GM12878 (cell line): ENCODE results near the gene SNAI3. TPM values are rescaled to one million over a fixed set of nuclear protein-coding genes. Genes with fewer than 3 reads are reported as not detected.

Experiments
- ATAC-seq: fragments of 200-7000 bp; cut with Tn5 transposase; 3 replicates; pipeline ENCODE4 v1.9.1; 2020; ENCODE audit warnings: mild to moderate bottlenecking, moderate library complexity
- BruUV-seq: library from RNA; stranded (reverse); fragments of 400-500 nt; replicated peaks from 2 replicates; lab custom pipeline; 2021; lab: Mats Ljungman, UMichigan
- CTCF ChIA-PET: fragments of 300-600 bp; sonication (Branson Sonifier 250); formaldehyde crosslinking; extraction: SDS; loops from one replicate; lab custom pipeline; 2021; ENCODE audit warnings: inconsistent platforms; lab: Yijun Ruan, JAX
- POLR2A ChIA-PET: fragments of 350-600 bp; formaldehyde crosslinking; extraction: SDS; loops from one replicate; lab custom pipeline; 2021; ENCODE audit warnings: inconsistent platforms; lab: Charles Lee
- RAD21 ChIA-PET: fragments of 300-600 bp; sonication (Branson Sonifier 250); formaldehyde crosslinking; loops from one replicate; lab custom pipeline; 2023; ENCODE audit warnings: antibody characterized with exemption; ENCODE audit not compliant: unreplicated experiment; lab: Charles Lee
- SMC1A ChIA-PET: fragments of 300-600 bp; sonication (Branson Sonifier 250); formaldehyde crosslinking; loops from one replicate; lab custom pipeline; 2023; ENCODE audit not compliant: unreplicated experiment, uncharacterized antibody; lab: Charles Lee
- DNase-seq: peaks from one replicate; pipeline ENCODE4 v3.0.0-alpha.2; 2011; ENCODE audit warnings: low read depth, low spot score
- FAIRE-seq: peaks from 3 replicates; lab custom pipeline; 2011; peaks lifted over from hg19 to GRCh38; lab: Jason Lieb, UNC
- H2AFZ ChIP-seq: 2 replicates; pipeline ENCODE4 v1.6.0; 2011; ENCODE audit warnings: low read depth, low read length, control low read depth; ENCODE audit not compliant: control insufficient read depth
- H3K27ac ChIP-seq: 2 replicates; pipeline ENCODE4 v1.5.1; 2011; ENCODE audit warnings: control low read depth; ENCODE audit not compliant: control insufficient read depth, insufficient read depth
- H3K27me3 ChIP-seq, 2 experiments: replicated peaks in 1 of 2; 2 replicates each; pipeline versions ENCODE4 v1.6.0 to v1.6.1; 2011; ENCODE audit warnings: low read length in 1 of 2; ENCODE audit not compliant: control insufficient read depth in 2 of 2, insufficient read depth in 2 of 2
- H3K36me3 ChIP-seq, 2 experiments: 2 replicates each; pipeline ENCODE4 v1.5.1; 2011; ENCODE audit warnings: low read length in 1 of 2; ENCODE audit not compliant: control insufficient read depth in 2 of 2, insufficient read depth in 2 of 2
- H3K4me1 ChIP-seq: 2 replicates; pipeline ENCODE4 v1.6.1; 2011; ENCODE audit warnings: mild to moderate bottlenecking, low read length, moderate library complexity, mixed read lengths; ENCODE audit not compliant: control insufficient read depth, insufficient read depth
- H3K4me2 ChIP-seq: 2 replicates; pipeline ENCODE4 v1.6.0; 2011; ENCODE audit warnings: control low read depth; ENCODE audit not compliant: control insufficient read depth, insufficient read depth
- H3K4me3 ChIP-seq: fragments of 200-600 bp; sonication (generic); 2 replicates; pipeline ENCODE4 v1.5.1; 2016
- H3K79me2 ChIP-seq: 2 replicates; pipeline ENCODE4 v1.6.0; 2011; ENCODE audit warnings: low read length; ENCODE audit not compliant: control insufficient read depth, insufficient read depth
- H3K9ac ChIP-seq: 2 replicates; pipeline ENCODE4 v1.8.0; 2011; ENCODE audit warnings: low read length, control low read depth, mixed read lengths; ENCODE audit not compliant: control insufficient read depth, insufficient read depth
- H3K9me3 ChIP-seq: replicated peaks from 3 replicates; pipeline ENCODE4 v1.5.1; 2011; ENCODE audit warnings: mild to moderate bottlenecking, low read length; ENCODE audit not compliant: control insufficient read depth, insufficient read depth
- H4K20me1 ChIP-seq: 2 replicates; pipeline ENCODE4 v1.6.0; 2011; ENCODE audit not compliant: control insufficient read depth, insufficient read depth
- BRCA1 ChIP-seq: IDR thresholded peaks from 2 replicates; pipeline ENCODE4 v1.6.1; 2011; ENCODE audit warnings: low read depth, low read length, improper control_type of control experiment
- CHD4 ChIP-seq: fragments of 200-600 bp; sonication (generic); IDR thresholded peaks from 2 replicates; pipeline ENCODE4 v1.6.1; 2016; ENCODE audit warnings: mild to moderate bottlenecking
- ETV6 ChIP-seq, 2 experiments: fragments of 450-650 bp in 1 of 2; IDR thresholded peaks in 1 of 2; conservative IDR thresholded peaks in 1 of 2; 2 replicates each; pipeline ENCODE4 v1.6.1; 2014; ENCODE audit warnings: antibody characterized with exemption in 1 of 2, borderline replicate concordance in 1 of 2, low read depth in 1 of 2, mild to moderate bottlenecking in 1 of 2, moderate library complexity in 1 of 2
- FOXK2 ChIP-seq: fragments of 450-650 bp; IDR thresholded peaks from 2 replicates; pipeline ENCODE4 v1.6.1; 2017; ENCODE audit warnings: mild to moderate bottlenecking, moderate library complexity
- JUNB ChIP-seq: IDR thresholded peaks from 2 replicates; pipeline ENCODE4 v1.6.1; 2016; ENCODE audit warnings: antibody characterized with exemption, mild to moderate bottlenecking
- JUND ChIP-seq: IDR thresholded peaks from 2 replicates; pipeline ENCODE4 v1.6.1; 2012; ENCODE audit warnings: low read depth, mild to moderate bottlenecking, low read length, improper control_type of control experiment, moderate library complexity
- MAX ChIP-seq: IDR thresholded peaks from 2 replicates; pipeline ENCODE4 v1.6.1; 2012; ENCODE audit warnings: low read depth, low read length, improper control_type of control experiment
- MEF2B ChIP-seq: fragments of 450-650 bp; IDR thresholded peaks from 2 replicates; pipeline ENCODE4 v1.6.1; 2018; ENCODE audit warnings: mild to moderate bottlenecking, moderate library complexity; ENCODE audit not compliant: partially characterized antibody, poor library complexity, severe bottlenecking
- MYC ChIP-seq: IDR thresholded peaks from 2 replicates; pipeline ENCODE4 v1.6.1; 2011; ENCODE audit warnings: mild to moderate bottlenecking, low read length, moderate library complexity, inconsistent platforms; ENCODE audit not compliant: insufficient read depth, insufficient replicate concordance, insufficient read length, severe bottlenecking
- PAX8 ChIP-seq: fragments of 450-650 bp; IDR thresholded peaks from 2 replicates; pipeline ENCODE4 v1.6.1; 2017; ENCODE audit warnings: mild to moderate bottlenecking, moderate library complexity
- POLR2A ChIP-seq: IDR thresholded peaks from 2 replicates; pipeline ENCODE4 v1.6.1; 2011; ENCODE audit warnings: low read depth, mild to moderate bottlenecking, low read length
- WRNIP1 ChIP-seq: IDR thresholded peaks from 2 replicates; pipeline ENCODE4 v1.6.1; 2011; ENCODE audit warnings: low read depth, low read length, improper control_type of control experiment, borderline replicate concordance
- YY1 ChIP-seq: IDR thresholded peaks from 2 replicates; pipeline ENCODE4 v1.6.1; 2011; ENCODE audit warnings: low read depth, mild to moderate bottlenecking, low read length
- ZNF384 ChIP-seq: IDR thresholded peaks from 2 replicates; pipeline ENCODE4 v1.6.1; 2012; ENCODE audit warnings: low read depth, mild to moderate bottlenecking, low read length, improper control_type of control experiment, borderline replicate concordance
- ZNF622 ChIP-seq: fragments of 450-650 bp; IDR thresholded peaks from 2 replicates; pipeline ENCODE4 v1.6.1; 2017; ENCODE audit warnings: mild to moderate bottlenecking, inconsistent platforms
- WGBS: methylation state at CpG from one replicate; pipeline ENCODE4 v1.1.6; 2016; ENCODE audit warnings: low lambda C conversion rate; ENCODE audit not compliant: insufficient replicate concordance, insufficient coverage; ENCODE audit errors: missing lambda C conversion rate; 5-methylcytosine and 5-hydroxymethylcytosine counted together
- in situ Hi-C: fragments of 300-500 bp; cut with MboI; formaldehyde crosslinking; loops from 9 replicates; pipeline ENCODE4 v1.14.3; 2018; ENCODE audit warnings: mixed read lengths
- intact Hi-C: fragments of 100-400 bp; cut with micrococcal nuclease; formaldehyde crosslinking; loops from one replicate; pipeline ENCODE4 v1.14.2; 2022; ENCODE audit not compliant: unreplicated experiment
- polyA plus RNA-seq, 11 experiments: library from polyadenylated mRNA; depleted of rRNA in 4 of 11; unstranded in 6 of 11; stranded (reverse) in 5 of 11; fragments of >200 nt; fragmentation: Nextera tagmentation in 4 of 11; fragmentation: Illumina TruSeq in 1 of 11; extraction: Ambion mirVana in 4 of 11; extraction: Trizol in 1 of 11; gene quantifications; 1 replicate in 1 of 11; 2 replicates in 10 of 11; pipeline versions ENCODE4 v1.2.1 to v1.2.3, GENCODE V29; 2011 to 2016; ENCODE audit warnings: inconsistent platforms in 2 of 11, missing spikeins in 2 of 11, low read depth in 1 of 11
- total RNA-seq, 4 experiments: library from RNA; depleted of rRNA in 3 of 4; stranded (reverse); fragments of >200 nt in 3 of 4; fragmentation: Illumina TruSeq in 1 of 4; extraction: Trizol in 1 of 4; gene quantifications; 2 replicates each; pipeline versions ENCODE4 v1.2.1 to v1.2.3, GENCODE V29; 2013 to 2021
- TF ChIP-seq, protein P1 (sequence below): IDR thresholded peaks from 2 replicates; pipeline ENCODE4 v1.6.1; 2011; ENCODE audit warnings: mild to moderate bottlenecking, low read depth, low read length, moderate library complexity; ENCODE audit not compliant: insufficient replicate concordance

SNAI3 gene
- total and polyA plus RNA-seq, 10 of the 15 experiments (the other 5 are each of a cell fraction or from before 2014, with no cell fraction given) = 0.21 to 7.4 (median 3.0) TPM

DNA sequence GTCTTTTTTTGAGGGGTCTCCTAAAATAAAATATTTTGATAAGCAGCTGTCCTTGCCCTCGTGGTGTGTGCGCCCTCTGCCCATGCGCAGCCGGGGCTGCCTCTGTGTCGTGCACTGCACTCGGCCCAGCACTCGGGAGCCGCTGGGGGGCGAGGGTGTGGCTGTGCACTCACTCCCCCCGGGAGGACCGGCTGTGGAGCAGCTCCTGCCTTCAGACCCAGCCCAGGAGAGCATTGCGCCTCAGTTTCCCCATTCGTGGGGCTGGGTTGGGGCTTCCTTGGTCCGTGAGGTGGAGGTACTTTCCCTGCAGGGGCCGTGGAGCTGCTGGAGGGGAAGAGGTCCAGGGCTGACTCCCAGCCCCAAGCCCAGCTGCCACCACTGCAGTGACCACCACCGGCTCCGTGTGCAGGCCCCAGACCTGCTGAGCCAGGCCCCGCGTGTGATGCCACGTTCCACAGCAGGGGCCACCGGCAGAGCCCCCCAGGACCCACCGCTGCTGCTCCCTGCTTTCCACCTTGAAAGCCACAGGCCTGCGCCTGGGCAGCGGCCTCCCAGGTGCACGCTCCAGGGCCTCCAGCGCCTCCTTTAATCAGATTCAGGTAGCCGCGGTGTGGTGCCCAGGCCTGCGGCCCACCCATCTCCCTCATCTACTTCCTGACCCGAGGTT, 54.3 kb downstream of the SNAI3 start:
- ChIA-PET POLR2A (no interaction called here), RAD21 (interaction anchor here (0.6 to 1.8 kb wide), 3 partner anchors 40 to 67 kb away, joined by 3 to 7 read pairs (median 3); partner anchors contain the start of gene ZC3H18), CTCF (interaction anchor here (1.6 to 1.9 kb wide), 2 partner anchors 18 to 62 kb away, joined by 5 to 6 read pairs; partner anchors contain the start of gene ZC3H18), SMC1A (no interaction called here)
- 90% methylated on average over 30 of the region's 30 CpGs for WGBS
- H2AFZ ChIP-seq = no peak overlapping the region
- in situ Hi-C loops (no loop called here), intact Hi-C loops (no loop called here)
- no peaks in the 10 kb centered on the region; a peak in 1 of 4 replicates for H3K27me3 ChIP-seq
- H3K27ac ChIP-seq = no peak overlapping the region
- TF ChIP-seq POLR2A (peak; percentile 42), MAX (no peak)
- BruUV-seq = no TSS peak
- H4K20me1 ChIP-seq = no peaks in the 10 kb centered on the region; the same call in 1 of the 2 replicates
- peaks cover 16% of the 10 kb centered on the region for H3K4me1 ChIP-seq
- H3K79me2 ChIP-seq = no peaks in the 10 kb centered on the region
- FAIRE-seq (no peak), DNase-seq (no peak), ATAC-seq (no peak)
- H3K9me3 ChIP-seq = no peaks in the 10 kb centered on the region; the same call in 2 of the 3 replicates
- no peak overlapping the region for H3K4me3 ChIP-seq
- H3K36me3 ChIP-seq = peaks cover 0 to 28% of the 10 kb centered on the region in 2 experiments; a peak in 3 of 4 replicates
- H3K9ac ChIP-seq = no peak overlapping the region
- H3K4me2 ChIP-seq = no peak overlapping the region

DNA sequence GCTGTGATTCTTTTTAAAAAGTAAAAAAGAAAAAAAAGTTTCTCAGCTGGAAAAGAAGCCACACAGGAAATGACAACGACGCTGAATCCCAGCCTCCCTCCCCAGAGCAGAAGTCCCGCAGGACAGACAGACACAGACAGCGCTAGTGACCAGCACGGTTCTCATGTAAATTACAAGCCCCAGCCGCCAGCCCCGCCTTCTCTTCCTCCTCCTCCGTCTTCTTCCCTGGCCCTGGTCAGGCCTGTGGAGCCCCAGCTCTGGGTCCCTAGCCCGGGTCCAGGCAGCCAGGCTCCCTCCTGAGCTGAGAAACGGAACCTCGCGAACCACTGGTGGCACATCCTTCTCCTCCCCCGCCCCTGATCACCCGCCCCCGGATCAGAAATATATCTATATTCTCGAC, 54.9 kb downstream of the SNAI3 start:
- Histone ChIP-seq H3K4me3 (no peak overlapping the region), H3K9ac (no peak overlapping the region), H2AFZ (no peak overlapping the region), H3K4me1 (peaks cover 16% of the 10 kb centered on the region), H3K27me3 (no peaks in the 10 kb centered on the region), H3K9me3 (no peaks in the 10 kb centered on the region), H3K27ac (no peak overlapping the region), H3K79me2 (no peaks in the 10 kb centered on the region), H3K4me2 (no peak overlapping the region), H4K20me1 (no peaks in the 10 kb centered on the region; the same call in 1 of the 2 replicates), H3K36me3 (peaks cover 3 to 28% of the 10 kb centered on the region in 2 experiments; a peak in 3 of 4 replicates)
- ChIA-PET POLR2A (no interaction called here), RAD21 (interaction anchor here (0.6 kb wide), 1 partner anchor 61 kb away, joined by 3 read pairs; the partner anchor contains the start of gene ZC3H18), SMC1A (no interaction called here), CTCF (interaction anchor here (1.6 kb wide), 1 partner anchor 195 kb away, joined by 3 read pairs; no protein-coding TSS in a partner anchor)
- TF ChIP-seq ETV6 (conservative IDR thresholded peaks at IDR 0.05 in 1 of 2, IDR thresholded peaks at IDR 0.05 in 1 of 2; ENCODE audit: borderline replicate concordance in 1 of 2, low read depth in 1 of 2) (no peak), FOXK2 (no peak), MEF2B (no peak), MYC (no peak), POLR2A (no peak), YY1 (no peak), ZNF384 (no peak), JUNB (no peak), WRNIP1 (no peak), BRCA1 (no peak), CHD4 (no peak), PAX8 (no peak), ZNF622 (no peak), JUND (no peak)
- TF ChIP-seq, protein P1, sequence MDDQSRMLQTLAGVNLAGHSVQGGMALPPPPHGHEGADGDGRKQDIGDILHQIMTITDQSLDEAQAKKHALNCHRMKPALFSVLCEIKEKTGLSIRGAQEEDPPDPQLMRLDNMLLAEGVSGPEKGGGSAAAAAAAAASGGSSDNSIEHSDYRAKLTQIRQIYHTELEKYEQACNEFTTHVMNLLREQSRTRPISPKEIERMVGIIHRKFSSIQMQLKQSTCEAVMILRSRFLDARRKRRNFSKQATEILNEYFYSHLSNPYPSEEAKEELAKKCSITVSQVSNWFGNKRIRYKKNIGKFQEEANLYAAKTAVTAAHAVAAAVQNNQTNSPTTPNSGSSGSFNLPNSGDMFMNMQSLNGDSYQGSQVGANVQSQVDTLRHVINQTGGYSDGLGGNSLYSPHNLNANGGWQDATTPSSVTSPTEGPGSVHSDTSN = no peak
- DNase-seq (no peak), FAIRE-seq (no peak), ATAC-seq (no peak)
- intact Hi-C loops = no loop called here
- in situ Hi-C loops = no loop called here
- WGBS = 81% methylated on average over 16 of the region's 16 CpGs
- TSS peak; percentile 61 for BruUV-seq
